OCI-LY7 (cell line): ENCODE data around the gene ARFGAP3. TPM values are rescaled to one million over a fixed set of nuclear protein-coding genes. Genes with fewer than 3 reads are reported as not detected.

ENCODE experiments used
- BruUV-seq: library from RNA; stranded (reverse); fragments of 400-500 nt; replicated peaks from 2 replicates; lab custom pipeline; 2021; lab: Mats Ljungman, UMichigan
- CTCF ChIA-PET: fragments of 300-600 bp; sonication (Branson Sonifier 250); formaldehyde crosslinking; loops from one replicate; lab custom pipeline; 2022; ENCODE audit warnings: antibody characterized with exemption; ENCODE audit not compliant: unreplicated experiment; lab: Charles Lee
- POLR2A ChIA-PET: fragments of 300-600 bp; sonication (Branson Sonifier 250); formaldehyde crosslinking; loops from one replicate; lab custom pipeline; 2022; ENCODE audit warnings: antibody characterized with exemption; lab: Charles Lee
- DNase-seq: peaks from one replicate; pipeline ENCODE4 v3.0.0-alpha.2; 2015; ENCODE audit warnings: low spot score
- H2AFZ ChIP-seq: fragments of 200-600 bp; sonication (generic), shearing (Covaris generic); 2 replicates; pipeline ENCODE4 v1.6.1; 2014; ENCODE audit warnings: mild to moderate bottlenecking, antibody characterized with exemption, low read length, moderate library complexity
- H3K27ac ChIP-seq: fragments of 200-600 bp; sonication (generic); 2 replicates; pipeline ENCODE4 v1.5.1; 2014; ENCODE audit warnings: mixed run types, low read depth, mild to moderate bottlenecking, moderate library complexity, low read length, inconsistent platforms; ENCODE audit not compliant: poor library complexity, severe bottlenecking
- H3K36me3 ChIP-seq: fragments of 200-600 bp; sonication (generic); 2 replicates; pipeline ENCODE4 v1.6.1; 2014; ENCODE audit warnings: mild to moderate bottlenecking, antibody characterized with exemption, low read length, moderate library complexity, mixed read lengths; ENCODE audit not compliant: insufficient read depth
- H3K4me1 ChIP-seq: fragments of 200-600 bp; sonication (generic); 2 replicates; pipeline ENCODE4 v1.5.1; 2014; ENCODE audit warnings: mild to moderate bottlenecking, low read length; ENCODE audit not compliant: insufficient read depth, poor library complexity, severe bottlenecking
- H3K4me2 ChIP-seq: fragments of 200-600 bp; sonication (generic); 2 replicates; pipeline ENCODE4 v1.6.1; 2014; ENCODE audit warnings: mild to moderate bottlenecking, low read length
- H3K4me3 ChIP-seq: fragments of 200-600 bp; sonication (generic); 2 replicates; pipeline ENCODE4 v1.5.1; 2014; ENCODE audit warnings: mild to moderate bottlenecking, low read depth, low read length; ENCODE audit not compliant: poor library complexity, severe bottlenecking
- H3K79me2 ChIP-seq: fragments of 200-600 bp; sonication (generic); 2 replicates; pipeline ENCODE4 v1.6.1; 2016; ENCODE audit warnings: low read depth, mild to moderate bottlenecking, low read length, moderate library complexity, mixed read lengths; ENCODE audit not compliant: insufficient read depth
- H3K9me2 ChIP-seq: fragments of 200-600 bp; sonication (generic); 2 replicates; pipeline ENCODE4 v1.6.1; 2016; ENCODE audit warnings: mild to moderate bottlenecking, low read length, mixed read lengths; ENCODE audit not compliant: insufficient read depth
- H3K9me3 ChIP-seq: fragments of 200-600 bp; sonication (generic); 2 replicates; pipeline ENCODE4 v1.6.1; 2014; ENCODE audit warnings: mild to moderate bottlenecking, mixed run types, low read length, mixed read lengths
- H4K20me1 ChIP-seq: fragments of 200-600 bp; sonication (generic); 2 replicates; pipeline ENCODE4 v1.6.1; 2014; ENCODE audit warnings: mild to moderate bottlenecking, antibody characterized with exemption, low read length, moderate library complexity, mixed read lengths; ENCODE audit not compliant: insufficient read depth
- EZH2phosphoT487 ChIP-seq: fragments of 200-600 bp; sonication (generic); IDR thresholded peaks from 2 replicates; pipeline ENCODE4 v1.6.1; 2018; ENCODE audit warnings: low read depth, borderline replicate concordance, mild to moderate bottlenecking, mixed run types, antibody characterized with exemption, low read length, moderate library complexity, mixed read lengths
- intact Hi-C: fragments of 100-400 bp; cut with micrococcal nuclease; formaldehyde crosslinking; loops from one replicate; pipeline ENCODE4 v1.10.0; 2022; ENCODE audit not compliant: unreplicated experiment
- total RNA-seq, 2 experiments: library from RNA; depleted of rRNA in 1 of 2; stranded (reverse); fragments of >200 nt in 1 of 2; shearing (Covaris generic) in 1 of 2; gene quantifications; 2 replicates each; pipeline ENCODE4 v1.2.3, GENCODE V29; 2014 to 2022
- TF ChIP-seq, protein P1 (sequence below): fragments of 200-600 bp; sonication (generic); conservative IDR thresholded peaks from 2 replicates; pipeline ENCODE4 v1.5.1; 2014; ENCODE audit warnings: mild to moderate bottlenecking, antibody characterized with exemption, low read length, moderate library complexity, mixed read lengths

ARFGAP3 gene
- total RNA-seq, 2 experiments from 2014 or later = 24.2 to 47.0 TPM

DNA sequence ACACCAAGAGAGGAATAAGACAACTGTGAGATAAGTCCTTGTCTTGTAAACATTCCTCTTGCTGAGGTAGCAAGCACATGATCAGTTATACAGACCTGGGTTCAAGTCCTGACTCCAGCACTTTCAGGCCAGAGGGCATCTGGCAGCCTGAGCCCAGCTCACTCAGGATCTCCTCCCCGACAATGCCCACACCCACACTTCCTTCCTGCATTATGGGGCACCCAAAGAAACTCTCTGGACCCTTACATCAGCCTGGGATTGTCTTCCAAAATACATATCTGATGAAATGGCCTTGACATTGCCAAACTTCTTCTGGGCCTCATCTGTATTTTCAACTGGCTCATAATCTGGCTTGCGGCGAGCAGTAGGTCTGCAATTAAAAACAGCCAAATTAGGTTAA, 48.6 kb downstream of the ARFGAP3 start:
- H3K27ac ChIP-seq = no peak overlapping the region
- no peak for DNase-seq
- peaks cover 18% of the 10 kb centered on the region; the same call in 1 of the 2 replicates for H3K36me3 ChIP-seq
- H3K9me2 ChIP-seq = no peaks in the 10 kb centered on the region
- H3K4me2 ChIP-seq = no peak overlapping the region
- intact Hi-C loops = no loop called here
- POLR2A ChIA-PET = no interaction called here
- no peak overlapping the region for H2AFZ ChIP-seq
- no peaks in the 10 kb centered on the region for H3K79me2 ChIP-seq
- no peaks in the 10 kb centered on the region for H4K20me1 ChIP-seq
- BruUV-seq = no TSS peak
- H3K4me3 ChIP-seq = no peak overlapping the region
- no peaks in the 10 kb centered on the region for H3K9me3 ChIP-seq
- CTCF ChIA-PET = no interaction called here
- no peaks in the 10 kb centered on the region for H3K4me1 ChIP-seq
- TF ChIP-seq EZH2phosphoT487 = no peak
- TF ChIP-seq, protein P1, sequence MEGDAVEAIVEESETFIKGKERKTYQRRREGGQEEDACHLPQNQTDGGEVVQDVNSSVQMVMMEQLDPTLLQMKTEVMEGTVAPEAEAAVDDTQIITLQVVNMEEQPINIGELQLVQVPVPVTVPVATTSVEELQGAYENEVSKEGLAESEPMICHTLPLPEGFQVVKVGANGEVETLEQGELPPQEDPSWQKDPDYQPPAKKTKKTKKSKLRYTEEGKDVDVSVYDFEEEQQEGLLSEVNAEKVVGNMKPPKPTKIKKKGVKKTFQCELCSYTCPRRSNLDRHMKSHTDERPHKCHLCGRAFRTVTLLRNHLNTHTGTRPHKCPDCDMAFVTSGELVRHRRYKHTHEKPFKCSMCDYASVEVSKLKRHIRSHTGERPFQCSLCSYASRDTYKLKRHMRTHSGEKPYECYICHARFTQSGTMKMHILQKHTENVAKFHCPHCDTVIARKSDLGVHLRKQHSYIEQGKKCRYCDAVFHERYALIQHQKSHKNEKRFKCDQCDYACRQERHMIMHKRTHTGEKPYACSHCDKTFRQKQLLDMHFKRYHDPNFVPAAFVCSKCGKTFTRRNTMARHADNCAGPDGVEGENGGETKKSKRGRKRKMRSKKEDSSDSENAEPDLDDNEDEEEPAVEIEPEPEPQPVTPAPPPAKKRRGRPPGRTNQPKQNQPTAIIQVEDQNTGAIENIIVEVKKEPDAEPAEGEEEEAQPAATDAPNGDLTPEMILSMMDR = no peak

DNA sequence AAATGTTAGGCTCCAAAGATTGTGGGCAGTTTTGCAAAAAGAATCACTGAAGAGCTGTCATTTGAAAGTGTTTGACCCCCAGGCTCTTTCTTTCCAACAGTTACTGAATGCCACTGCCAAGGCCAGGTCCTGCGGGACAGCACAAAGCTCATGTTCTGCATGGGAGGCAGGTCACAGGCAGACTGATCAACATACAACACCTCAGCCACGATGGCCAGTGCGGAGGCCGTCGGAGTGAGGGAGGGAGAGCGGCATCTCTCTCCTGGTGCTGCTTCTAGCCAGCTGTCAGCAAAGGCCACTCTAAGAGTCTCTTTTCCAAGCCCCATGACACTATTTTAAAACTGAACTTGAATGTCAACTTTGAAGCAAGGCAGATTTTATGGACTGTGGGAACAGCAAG, 49.9 kb downstream of the ARFGAP3 start:
- Histone ChIP-seq H3K79me2 (no peaks in the 10 kb centered on the region), H3K27ac (no peak overlapping the region), H3K4me2 (no peak overlapping the region), H3K36me3 (peaks cover 18% of the 10 kb centered on the region; the same call in 1 of the 2 replicates), H3K4me1 (no peaks in the 10 kb centered on the region), H3K9me3 (no peaks in the 10 kb centered on the region), H3K4me3 (no peak overlapping the region), H3K9me2 (no peaks in the 10 kb centered on the region), H4K20me1 (no peaks in the 10 kb centered on the region), H2AFZ (no peak overlapping the region)
- DNase-seq = no peak
- TF ChIP-seq, protein P1 = no peak
- no peak for TF ChIP-seq EZH2phosphoT487
- no TSS peak for BruUV-seq
- CTCF ChIA-PET = no interaction called here
- POLR2A ChIA-PET = no interaction called here
- intact Hi-C loops = no loop called here

DNA sequence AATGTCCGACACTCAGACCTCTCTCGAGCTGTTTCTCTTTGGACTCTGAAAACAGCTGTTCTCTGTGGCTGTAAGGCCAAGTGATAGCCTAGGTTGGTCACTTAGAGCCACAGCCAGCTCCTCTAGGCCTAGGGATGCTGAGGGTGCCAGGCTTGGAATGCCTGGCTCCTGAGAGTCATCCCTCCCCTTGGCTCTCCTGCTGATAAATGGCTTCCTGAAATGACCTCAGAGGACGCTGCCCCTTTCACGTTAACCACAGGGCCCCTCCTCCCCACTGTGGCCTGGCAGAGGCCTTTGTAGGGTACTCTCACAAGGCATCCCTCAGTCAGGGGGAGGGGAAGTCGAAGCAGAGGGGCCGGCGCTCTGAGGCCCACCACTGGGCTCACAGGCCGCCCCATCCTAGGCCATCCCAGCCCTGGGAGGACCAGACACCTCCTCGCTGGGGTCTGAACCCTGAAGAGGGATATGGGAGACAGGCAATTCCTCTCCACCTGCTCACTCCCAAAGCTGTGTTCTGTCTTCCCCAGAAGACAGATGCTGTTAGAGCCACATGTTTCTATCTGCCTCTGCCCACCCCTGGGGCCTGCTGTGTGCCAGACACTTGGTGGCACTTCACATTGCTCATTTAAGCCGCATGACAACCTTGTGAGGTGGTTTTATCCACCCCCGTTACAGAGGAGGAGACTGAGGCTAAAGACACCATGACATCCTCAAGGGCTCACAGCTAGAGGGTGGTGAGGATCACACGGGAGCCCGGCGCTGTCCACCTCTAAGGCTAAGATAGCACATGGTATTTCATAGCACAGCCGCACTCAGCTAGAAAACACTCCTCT, 50.9 kb downstream of the ARFGAP3 start:
- intact Hi-C loops = no loop called here
- POLR2A ChIA-PET = no interaction called here
- no peak for DNase-seq
- peaks cover 18% of the 10 kb centered on the region; the same call in 1 of the 2 replicates for H3K36me3 ChIP-seq
- H3K9me2 ChIP-seq = no peaks in the 10 kb centered on the region
- no peaks in the 10 kb centered on the region for H4K20me1 ChIP-seq
- H3K4me1 ChIP-seq = no peaks in the 10 kb centered on the region
- no peaks in the 10 kb centered on the region for H3K79me2 ChIP-seq
- H3K9me3 ChIP-seq = no peaks in the 10 kb centered on the region
- TF ChIP-seq EZH2phosphoT487 = no peak
- TF ChIP-seq, protein P1 = no peak
- no peak overlapping the region for H3K27ac ChIP-seq
- H3K4me2 ChIP-seq = no peak overlapping the region
- no peak overlapping the region for H2AFZ ChIP-seq
- CTCF ChIA-PET = no interaction called here
- no TSS peak for BruUV-seq
- no peak overlapping the region for H3K4me3 ChIP-seq
